ENCODE data around the gene CXCL9. TPM values are rescaled to one million over a fixed set of nuclear protein-coding genes. Genes with fewer than 3 reads are reported as not detected.
"Not testable (repeated sequence)": the region's sequence is repeated elsewhere in the genome, so short reads cannot be mapped to it uniquely, and the experiment has no call there.

Gene CXCL9
- polyA plus RNA-seq, 1 experiment = not detected

- ChIA-PET CTCF (interaction anchor here (0.6 kb wide), 1 partner anchor 687 kb away, joined by 5 read pairs; no protein-coding TSS in a partner anchor), POLR2A (no interaction called here)
- no peaks in the 10 kb centered on the region for H3K9me3 ChIP-seq (ENCODE audit: control insufficient read depth, insufficient read depth, low read length)
- H3K27me3 ChIP-seq (ENCODE audit: control insufficient read depth, insufficient read depth, low read length) = no peaks in the 10 kb centered on the region
- H3K4me3 ChIP-seq (ENCODE audit: low read depth, low read length) = no peak overlapping the region
- no peak overlapping the region for H3K27ac ChIP-seq (ENCODE audit: low read depth, low read length)
- DNase-seq (ENCODE audit: low read depth, low spot score) = no peak
- TF ChIP-seq CTCF (IDR thresholded peaks at IDR 0.05; ENCODE audit: low read depth, low read length) = no peak
These were observed 43.8 kb downstream of the CXCL9 start for GRCh38 chr4:75963558-75963957.

- POLR2A ChIA-PET; H3K4me3 ChIP-seq (ENCODE audit: low read depth, low read length); H3K27me3 ChIP-seq (ENCODE audit: control insufficient read depth, insufficient read depth, low read length); H3K27ac ChIP-seq (ENCODE audit: low read depth, low read length); DNase-seq (ENCODE audit: low read depth, low spot score); CTCF ChIA-PET; H3K9me3 ChIP-seq (ENCODE audit: control insufficient read depth, insufficient read depth, low read length): not testable (repeated sequence)
These were observed 45.2 kb downstream of the CXCL9 start for GRCh38 chr4:75962072-75962471.

- DNase-seq (ENCODE audit: low read depth, low spot score); H3K27me3 ChIP-seq (ENCODE audit: control insufficient read depth, insufficient read depth, low read length); H3K9me3 ChIP-seq (ENCODE audit: control insufficient read depth, insufficient read depth, low read length); CTCF ChIA-PET; H3K4me3 ChIP-seq (ENCODE audit: low read depth, low read length); H3K27ac ChIP-seq (ENCODE audit: low read depth, low read length): not testable (repeated sequence)
- POLR2A ChIA-PET = interaction anchor here (0.8 kb wide), 1 partner anchor 84 kb away, joined by 6 read pairs; no protein-coding TSS in a partner anchor
These were observed 48.8 kb downstream of the CXCL9 start for GRCh38 chr4:75958546-75958945.

- H3K9me3 ChIP-seq (ENCODE audit: control insufficient read depth, insufficient read depth, low read length); H3K27me3 ChIP-seq (ENCODE audit: control insufficient read depth, insufficient read depth, low read length); H3K4me3 ChIP-seq (ENCODE audit: low read depth, low read length); H3K27ac ChIP-seq (ENCODE audit: low read depth, low read length); DNase-seq (ENCODE audit: low read depth, low spot score); POLR2A ChIA-PET; CTCF ChIA-PET: not testable (repeated sequence)
These were observed 52.5 kb downstream of the CXCL9 start for GRCh38 chr4:75954811-75955210.

GRCh38 chr4:75953509-75953908 is 53.8 kb downstream of the CXCL9 start:
- no peak for DNase-seq (ENCODE audit: low read depth, low spot score)
- Histone ChIP-seq H3K27me3 (ENCODE audit: control insufficient read depth, insufficient read depth, low read length) (no peaks in the 10 kb centered on the region), H3K27ac (ENCODE audit: low read depth, low read length) (no peak overlapping the region), H3K9me3 (ENCODE audit: control insufficient read depth, insufficient read depth, low read length) (no peaks in the 10 kb centered on the region), H3K4me3 (ENCODE audit: low read depth, low read length) (no peak overlapping the region)
- ChIA-PET POLR2A (no interaction called here), CTCF (interaction anchor here (0.5 to 0.8 kb wide), 2 partner anchors 58 to 187 kb away, joined by 3 to 5 read pairs; no protein-coding TSS in a partner anchor)
- TF ChIP-seq CTCF (IDR thresholded peaks at IDR 0.05; ENCODE audit: low read depth, low read length) = no peak

Other genes starting within 250 kb of the CXCL9 start
- gene PPEF2, start 105.1 kb downstream of the CXCL9 start, polyA plus RNA-seq (2011; rRNA removed) = not detected in 2 replicates
- gene NAAA, start 66.5 kb downstream of the CXCL9 start, polyA plus RNA-seq (2011; rRNA removed) = 13.2 and 14.7 TPM in 2 replicates
- 28.0 and 40.1 TPM in 2 replicates for gene SDAD1, start 16.6 kb downstream of the CXCL9 start, polyA plus RNA-seq (2011; rRNA removed)
- gene CXCL10, start 16.0 kb upstream of the CXCL9 start, polyA plus RNA-seq (2011; rRNA removed) = 3.0 TPM in 2 replicates
- gene CXCL11, start 28.6 kb upstream of the CXCL9 start, polyA plus RNA-seq (2011; rRNA removed) = 0.05 and 0.09 TPM in 2 replicates
- gene ART3, start 67.2 kb upstream of the CXCL9 start, polyA plus RNA-seq (2011; rRNA removed) = 0.20 TPM in 1 of 2 replicates, not detected in the other
- 33.4 and 54.5 TPM in 2 replicates for gene NUP54, start 140.9 kb upstream of the CXCL9 start, polyA plus RNA-seq (2011; rRNA removed)
- 152 and 161 TPM in 2 replicates for gene SCARB2, start 206.3 kb upstream of the CXCL9 start, polyA plus RNA-seq (2011; rRNA removed)
- 0.06 TPM in 1 of 2 replicates, not detected in the other for gene FAM47E, start 244.2 kb upstream of the CXCL9 start, polyA plus RNA-seq (2011; rRNA removed)